HG03139 (cell line): Measurements from ENCODE around the gene RFX4.

Experiments used
- ATAC-seq: cut with Tn5 transposase; IDR thresholded peaks from one replicate; pipeline ENCODE4 v1.9.1; 2021; ENCODE audit not compliant: unreplicated experiment

RFX4 gene

DNA sequence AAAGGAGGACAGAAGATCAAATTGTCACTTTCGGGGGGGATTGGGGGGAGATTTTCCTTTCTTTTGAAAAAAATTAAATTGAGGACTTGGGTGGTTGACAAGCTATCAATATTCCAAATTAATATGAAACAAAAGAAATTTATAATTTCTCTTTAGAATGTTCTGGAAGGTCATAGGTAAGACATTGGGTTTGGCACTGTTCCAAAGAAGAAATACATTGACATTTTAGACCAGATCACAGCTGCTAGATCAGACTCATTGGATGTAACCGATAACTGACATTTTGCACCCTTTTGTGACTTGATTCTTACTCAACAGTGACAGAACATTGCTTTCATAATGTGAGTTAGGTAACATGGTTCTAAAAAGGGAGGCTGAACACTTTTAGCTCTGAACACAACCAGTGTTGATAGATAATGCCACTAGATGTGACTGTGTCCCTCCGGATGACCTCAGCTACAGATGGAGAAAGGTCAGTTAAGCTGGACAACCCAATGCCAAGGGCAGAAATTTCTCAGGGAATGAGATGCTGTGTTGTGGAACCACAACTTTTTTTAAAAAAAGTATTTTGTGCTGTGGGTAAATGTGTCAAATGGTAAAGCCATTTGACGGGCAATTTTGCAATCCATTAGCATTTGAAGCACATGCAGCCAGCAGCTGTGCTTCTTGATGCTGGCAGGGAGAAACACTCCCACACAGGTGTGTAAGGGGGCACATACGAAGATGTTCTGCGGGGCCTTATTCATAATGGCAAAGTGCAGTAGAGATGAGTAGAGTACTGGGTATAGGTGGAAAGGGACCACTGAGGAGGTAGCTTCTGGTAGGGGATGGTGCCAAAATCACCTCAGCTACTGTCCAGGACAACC is 62.9 kb downstream of the RFX4 start:
- no peak for ATAC-seq

DNA sequence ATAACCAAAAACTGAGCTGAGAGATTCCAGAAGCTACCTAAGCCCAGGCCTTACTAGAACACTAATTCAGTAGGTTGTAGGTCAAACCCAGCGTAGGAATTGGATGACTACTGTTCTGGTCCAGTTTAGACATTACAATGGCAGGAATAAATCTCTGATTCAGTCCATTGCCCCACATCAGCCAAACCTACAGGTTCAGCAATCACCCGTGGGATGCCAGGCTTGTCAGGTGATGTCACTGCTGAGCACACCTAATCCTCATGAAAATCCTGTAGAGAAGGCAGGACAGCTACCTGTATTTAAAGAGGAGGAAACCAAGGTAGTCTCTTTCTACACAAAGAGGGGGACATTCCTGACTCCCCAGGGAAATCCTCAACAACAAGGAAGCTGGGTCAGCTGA is 63.7 kb downstream of the RFX4 start:
- ATAC-seq: no peak

DNA sequence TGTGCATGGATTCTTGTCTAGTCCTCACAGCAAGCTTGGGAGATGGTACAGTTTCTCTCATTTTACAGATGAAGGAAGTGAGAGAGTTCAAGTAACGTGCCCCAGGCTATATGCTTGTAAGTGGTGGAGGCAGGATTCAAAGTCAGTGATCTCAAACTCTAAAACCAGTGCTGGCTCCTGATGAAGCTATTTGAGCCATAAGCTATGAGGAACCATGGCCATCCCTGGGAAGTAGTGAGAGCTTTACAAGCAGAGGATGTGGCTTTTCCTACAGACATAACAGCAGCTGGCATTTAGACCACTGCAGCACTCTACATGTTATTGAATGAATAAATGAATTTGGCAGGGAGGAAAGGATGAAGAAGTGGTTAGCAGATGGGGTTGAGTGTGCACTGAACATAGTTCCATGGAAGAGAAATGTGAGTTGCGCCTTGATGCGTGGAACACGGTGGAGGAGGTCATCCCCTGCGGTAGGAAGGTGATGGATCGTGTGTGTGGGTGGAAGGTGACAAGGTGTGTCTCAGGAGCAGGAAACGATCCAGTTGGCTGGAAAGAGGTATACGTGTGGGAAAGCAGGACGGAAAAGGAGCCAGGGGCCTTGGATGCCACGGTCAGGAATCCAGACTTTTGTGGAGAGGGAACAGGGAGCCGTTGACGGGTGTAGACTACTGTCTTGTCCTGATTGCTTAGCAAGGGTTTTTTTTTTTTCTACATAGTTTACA is 65.2 kb downstream of the RFX4 start:
- ATAC-seq: no peak

DNA sequence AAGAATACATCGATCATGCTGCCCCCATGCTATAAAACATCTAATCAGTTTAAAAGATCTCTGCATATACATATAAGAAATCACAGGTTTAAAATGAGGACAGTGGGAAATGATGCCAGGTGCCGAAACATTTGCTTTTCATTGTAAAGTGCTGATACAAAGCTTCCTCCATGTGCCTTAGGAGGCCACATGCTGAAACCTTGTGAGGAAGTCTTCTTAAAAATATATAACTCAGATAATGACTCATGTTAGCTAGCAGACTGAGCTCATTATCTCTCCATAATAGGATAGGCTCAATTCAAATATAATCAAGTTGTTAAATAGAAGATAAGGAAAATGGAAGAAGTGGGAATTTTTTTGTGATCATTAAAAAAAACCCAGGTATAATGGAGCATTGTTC is 65.9 kb downstream of the RFX4 start:
- no peak for ATAC-seq

DNA sequence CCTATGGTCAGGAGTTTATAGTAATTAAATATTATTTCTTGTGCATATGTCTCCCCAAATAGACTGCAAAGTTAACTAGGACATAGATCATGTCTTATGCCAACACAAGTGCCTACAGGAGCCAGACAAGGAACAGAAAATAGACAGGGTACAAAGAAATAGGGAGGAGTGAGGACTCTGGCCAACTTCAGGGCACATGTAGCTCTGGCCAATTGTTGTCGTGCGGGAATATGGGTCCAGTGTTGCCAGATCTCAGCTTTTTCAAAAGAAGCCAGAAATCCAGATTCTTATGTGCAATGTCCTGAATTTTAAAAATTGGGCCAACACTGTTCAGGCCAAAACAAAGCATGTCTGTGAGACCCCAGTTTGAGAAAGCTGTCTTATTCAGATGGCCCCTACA is 68.7 kb downstream of the RFX4 start:
- no peak for ATAC-seq

DNA sequence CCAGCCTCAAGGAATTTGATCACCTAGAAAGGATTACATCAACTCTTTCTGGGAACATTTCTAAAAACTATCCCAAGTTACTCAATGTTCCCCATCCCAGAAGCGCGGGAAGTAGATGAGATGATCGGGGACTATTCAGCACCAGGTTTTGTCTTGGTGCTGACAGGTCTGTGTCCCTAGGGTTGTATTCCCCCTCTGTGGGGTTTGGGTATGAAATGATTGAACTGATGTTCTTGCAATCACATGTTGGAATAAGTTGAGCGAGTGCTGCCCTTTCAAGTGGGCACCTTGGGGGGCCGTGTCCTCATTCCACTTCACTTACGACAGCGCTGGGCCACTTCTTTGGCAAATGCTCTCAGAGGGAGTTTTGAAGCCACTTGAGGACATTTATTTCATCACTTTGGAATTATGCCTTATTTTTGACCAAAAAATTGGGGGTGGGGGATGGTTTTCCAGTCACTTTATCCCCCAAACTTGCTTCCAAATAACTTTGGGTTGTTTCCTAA is 69.8 kb downstream of the RFX4 start:
- no peak for ATAC-seq

DNA sequence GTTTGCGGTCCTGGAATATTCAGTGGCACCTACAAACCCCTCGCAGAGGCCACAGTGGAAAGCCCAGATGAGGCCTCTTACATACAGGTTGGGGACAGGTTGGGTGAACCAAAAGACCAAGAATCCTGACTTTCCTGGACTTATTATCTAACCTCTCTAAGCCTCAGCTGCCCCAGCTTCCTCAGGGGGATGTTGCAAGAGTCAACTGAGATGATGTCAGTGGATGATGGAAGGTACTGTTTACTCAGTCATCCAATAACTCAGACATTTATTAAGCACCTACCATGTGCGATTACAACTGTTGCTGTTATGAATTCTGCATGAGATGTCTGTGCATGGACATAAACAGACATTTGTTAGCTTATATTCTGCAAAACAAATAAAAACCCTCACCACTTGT is 72.8 kb downstream of the RFX4 start:
- no peak for ATAC-seq

DNA sequence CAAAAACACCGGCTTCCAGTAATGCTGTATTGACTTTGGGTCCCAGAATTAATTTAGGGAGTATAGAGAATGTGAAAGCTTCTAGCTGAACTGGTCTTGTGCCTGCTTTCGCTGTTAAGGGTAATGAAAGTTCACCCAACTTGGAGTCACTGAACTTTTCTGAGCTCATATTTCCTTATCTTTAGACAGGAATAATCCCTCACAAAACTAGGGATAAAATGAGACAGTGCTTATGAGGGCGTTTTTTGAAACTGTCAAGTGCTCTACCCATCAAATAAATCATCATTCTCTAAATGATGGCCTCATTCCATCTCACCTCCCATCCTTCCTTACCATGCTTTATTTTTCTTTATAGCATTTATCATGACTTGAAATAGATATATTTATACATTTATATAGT is 74.7 kb downstream of the RFX4 start:
- no peak for ATAC-seq

DNA sequence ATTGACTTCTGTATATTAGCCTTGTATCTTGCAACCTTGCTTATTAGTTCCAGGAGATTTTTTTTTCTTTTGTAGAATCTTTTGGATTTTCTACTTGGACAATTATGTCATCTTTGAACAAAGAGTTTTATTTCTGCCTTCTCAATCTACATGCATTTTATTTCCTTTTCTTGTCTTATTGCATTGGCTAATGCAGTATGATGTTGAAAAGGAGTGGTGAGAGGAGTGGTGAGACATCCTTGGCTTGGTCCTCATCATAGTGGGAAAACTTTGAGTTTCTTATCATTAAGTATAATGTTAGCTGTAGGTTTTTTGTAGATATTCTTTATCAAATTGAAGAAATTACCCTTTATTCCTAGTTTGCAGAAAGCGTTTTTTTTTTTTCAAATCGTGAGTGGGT is 80.6 kb downstream of the RFX4 start:
- ATAC-seq: no peak

DNA sequence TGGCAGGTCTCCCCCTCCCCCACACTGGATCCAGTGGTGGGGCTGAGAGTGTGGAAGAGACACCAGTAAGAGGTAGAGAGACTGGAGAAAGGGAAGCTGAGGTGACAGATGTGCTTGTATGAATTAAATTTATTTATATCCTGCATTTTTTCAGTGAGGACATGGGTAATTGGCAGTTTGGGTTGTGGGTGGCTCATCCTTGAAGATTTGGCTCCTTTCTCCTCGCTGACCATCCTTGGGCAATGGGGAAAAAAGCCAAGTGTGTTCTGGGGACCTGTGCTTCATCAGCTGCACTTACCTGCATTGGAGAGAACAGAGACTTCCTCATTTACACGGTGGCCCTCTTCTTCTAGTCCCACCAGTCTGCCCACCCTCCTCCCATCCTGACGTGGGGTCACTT is 86.4 kb downstream of the RFX4 start:
- ATAC-seq: no peak

DNA sequence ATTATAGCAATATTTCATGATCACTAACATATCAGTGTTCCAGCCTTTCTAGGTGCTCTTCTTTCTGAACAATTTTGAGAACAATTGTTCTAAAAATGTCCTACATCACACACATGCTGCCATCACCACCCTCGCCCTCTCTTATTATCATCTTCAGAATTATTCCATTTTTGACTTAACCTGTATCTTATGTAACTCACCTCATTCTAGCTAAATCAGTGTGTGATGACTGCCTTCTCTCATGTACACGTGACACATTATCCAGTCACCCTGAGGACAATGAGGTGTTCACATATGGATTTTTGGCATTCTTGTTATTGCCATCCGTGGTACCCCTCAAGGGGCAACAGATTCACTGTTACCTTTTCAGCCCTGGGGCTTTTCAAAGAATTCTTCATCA is 87.3 kb downstream of the RFX4 start:
- no peak for ATAC-seq

DNA sequence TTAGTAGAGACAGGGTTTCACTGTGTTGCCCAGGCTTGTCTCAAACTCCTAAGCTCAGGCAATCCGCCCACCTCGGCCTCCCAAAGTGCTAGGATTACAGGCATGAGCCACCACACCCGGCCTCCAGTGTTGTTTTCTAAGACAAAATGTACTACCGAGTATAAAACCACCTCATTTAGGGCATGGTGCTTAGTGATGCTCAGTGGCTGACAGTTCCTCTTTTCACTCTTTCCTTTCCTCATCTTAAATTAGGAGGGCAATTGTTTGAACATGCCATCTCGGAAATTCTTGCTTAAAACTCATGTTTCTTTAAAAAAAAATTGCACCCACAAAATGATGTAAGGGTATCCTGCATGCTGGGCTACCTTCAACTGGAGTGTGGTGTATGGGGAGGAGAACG is 89.0 kb downstream of the RFX4 start:
- no peak for ATAC-seq

DNA sequence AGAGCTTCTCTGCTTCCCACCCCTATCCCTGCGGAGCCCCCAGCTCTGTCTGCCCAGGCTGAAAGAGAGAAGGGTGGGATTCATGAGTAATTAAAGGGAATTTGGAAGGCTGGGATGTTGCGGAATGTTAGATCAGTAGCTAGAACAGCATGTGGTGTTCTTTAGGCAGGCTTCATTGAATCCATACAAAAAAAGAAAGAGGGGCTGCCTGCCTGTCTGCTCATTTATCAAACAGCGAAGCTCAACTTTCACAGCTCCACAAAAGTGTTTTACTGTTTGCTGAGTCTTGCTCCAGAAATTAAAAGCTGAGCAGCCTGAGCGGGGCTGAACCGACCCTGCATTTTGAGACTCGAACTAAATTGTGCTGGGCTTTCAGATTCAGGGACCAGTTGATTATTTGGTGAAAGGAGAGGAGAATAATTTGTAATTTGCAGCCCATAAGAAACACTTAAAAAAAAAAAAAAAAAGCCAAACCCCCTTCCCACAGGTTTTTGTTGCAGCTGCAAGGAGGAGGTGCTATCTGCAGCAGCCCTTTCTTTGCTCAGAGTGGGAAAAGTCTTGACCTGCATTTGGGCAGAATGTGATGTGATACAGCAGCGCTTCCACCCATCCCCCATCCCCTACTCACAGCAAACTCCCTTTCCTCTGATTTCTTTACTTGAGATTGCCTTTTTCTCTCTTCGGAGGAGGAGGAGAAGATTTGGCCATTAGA is 89.7 kb downstream of the RFX4 start:
- ATAC-seq: no peak

DNA sequence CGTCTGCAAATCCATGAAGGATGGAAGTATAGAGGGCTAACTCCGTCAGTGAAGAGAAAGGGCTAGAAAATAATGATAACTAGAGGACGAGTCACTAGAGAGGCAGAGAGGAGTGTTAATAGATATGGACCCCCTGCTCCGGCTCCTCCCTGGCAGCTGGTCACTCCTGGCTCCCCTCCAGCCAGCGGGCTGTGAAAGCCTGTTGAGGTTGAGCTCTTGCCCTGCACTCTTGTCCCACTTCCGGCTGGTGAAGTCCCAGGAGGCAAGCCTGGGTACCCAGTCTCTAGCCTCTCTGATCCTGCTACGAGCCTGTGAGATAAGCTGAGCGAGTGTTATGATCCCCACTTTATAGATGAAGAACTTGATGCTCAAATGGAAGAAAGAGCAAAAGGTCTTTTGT is 90.3 kb downstream of the RFX4 start:
- ATAC-seq: no peak

DNA sequence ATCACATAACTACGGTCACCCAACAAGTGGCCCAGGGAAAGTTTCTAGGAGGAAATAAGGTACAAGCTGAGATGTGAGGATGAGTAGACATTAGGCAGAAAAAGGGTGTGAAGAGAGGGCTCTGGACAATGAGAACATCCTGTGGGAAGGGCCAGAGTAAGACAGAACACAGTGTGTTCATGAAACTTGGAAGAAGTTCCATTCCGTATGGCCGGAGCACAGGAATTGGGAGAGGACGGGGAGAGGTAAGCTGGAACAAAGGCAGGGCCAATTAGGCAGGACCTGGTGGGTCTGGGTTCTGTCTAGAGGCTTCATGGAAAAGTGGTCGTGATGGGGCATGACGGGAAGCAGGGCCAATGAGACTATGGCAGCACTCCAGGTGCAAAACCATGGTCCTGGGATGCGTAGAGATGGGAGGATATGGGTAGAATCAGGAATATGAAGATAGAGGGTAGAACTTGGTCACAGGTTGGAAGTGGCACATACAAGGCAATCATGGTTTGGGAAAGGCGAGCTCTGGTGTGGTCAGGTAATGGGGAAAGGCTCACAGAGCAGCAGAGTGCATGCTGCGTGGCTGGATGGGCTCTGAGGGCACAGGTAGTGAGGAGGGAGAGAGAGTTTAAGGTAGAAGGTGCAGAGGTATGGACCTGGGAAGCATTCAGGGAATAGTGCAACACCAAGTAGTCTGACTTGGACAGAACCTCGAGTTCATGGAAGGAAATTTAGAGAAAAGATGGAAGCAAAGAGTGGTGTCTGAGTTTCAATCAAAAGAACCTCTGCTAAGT is 93.0 kb downstream of the RFX4 start:
- ATAC-seq: no peak

DNA sequence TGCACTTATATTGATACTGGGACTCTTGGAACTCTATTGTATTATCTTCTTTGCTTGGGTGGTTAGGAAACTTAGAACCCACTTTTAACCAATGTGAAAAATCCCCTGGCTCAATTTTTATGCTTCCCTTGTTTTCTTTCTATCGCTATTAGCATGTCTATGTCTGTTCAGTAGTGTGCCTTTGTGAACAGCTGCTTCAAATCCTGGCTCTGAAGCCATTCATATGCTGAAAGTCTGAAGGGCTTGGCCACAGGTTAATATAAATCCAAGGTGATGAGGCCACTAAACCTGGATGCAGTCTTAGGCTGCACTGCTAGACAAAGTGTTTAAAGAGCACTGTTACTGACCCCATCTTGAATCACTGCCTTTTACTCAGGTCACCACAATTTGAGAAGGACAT is 96.8 kb downstream of the RFX4 start:
- ATAC-seq: no peak

DNA sequence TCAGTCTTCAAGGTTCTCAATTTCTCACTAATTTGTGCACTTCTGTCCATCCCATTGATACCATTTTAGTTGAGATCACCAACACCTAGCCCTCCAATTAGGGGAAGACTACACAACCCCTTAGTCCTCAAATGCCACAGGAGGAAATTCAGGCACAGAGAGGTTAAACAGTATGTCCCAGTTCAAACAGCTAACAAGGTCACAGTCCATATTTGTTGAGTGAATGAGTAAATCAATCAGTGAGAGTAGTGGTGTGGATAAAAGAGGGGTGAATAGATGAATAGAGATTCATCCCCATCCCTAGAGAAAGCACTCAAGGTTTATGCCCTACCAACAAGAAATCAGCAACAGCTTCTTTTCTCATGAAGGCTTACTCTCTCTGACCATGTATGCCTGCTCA is 97.5 kb downstream of the RFX4 start:
- no peak for ATAC-seq

DNA sequence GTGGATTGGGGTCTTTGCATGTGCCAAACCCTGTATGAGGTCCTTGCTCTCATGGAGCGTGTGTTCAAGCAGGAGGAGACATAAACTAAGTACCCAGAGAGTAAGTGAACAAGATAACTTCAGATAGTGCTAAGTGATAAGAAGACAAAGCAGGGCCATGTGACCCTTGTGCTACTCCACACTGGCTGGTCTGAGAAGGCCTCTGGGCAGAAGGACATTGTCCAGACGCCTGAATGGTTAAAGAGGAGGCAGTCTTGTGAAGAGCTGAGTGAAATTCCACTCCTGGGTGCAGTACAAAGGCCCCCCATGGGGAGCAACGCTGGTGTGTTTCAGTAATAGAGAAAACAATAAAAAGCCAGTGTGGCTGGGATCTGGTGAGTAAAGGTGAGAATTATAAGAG is 98.4 kb downstream of the RFX4 start:
- ATAC-seq: no peak

DNA sequence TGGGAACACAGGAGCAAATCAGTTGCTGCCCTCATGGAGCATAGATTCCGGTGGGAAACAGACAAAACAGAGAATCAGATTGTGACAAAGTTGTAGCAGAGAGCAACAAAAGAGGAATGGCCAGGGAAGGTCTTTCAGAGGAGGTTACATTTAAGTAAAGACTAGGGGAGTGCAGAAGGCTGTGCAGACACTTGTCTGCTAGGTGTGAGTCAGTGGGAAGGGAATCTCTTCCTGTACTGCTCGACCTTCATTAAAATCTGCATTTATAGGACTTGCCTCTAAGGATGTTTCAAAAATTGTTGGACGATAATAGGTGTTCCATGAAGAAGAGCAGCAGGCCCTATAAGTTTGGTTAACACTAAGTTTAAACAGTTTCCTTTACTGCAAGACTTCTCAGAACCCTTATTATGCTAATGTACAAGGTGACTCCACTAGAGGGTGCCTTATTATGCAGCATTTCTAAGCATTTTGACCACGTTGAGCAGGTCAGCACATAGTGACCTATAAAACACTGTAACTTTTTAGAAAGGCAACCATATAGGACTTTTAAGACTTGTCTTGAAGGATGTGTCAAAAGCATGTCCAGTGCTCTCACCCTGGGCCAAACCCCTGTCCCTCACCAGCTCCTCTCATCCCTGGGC is 99.9 kb downstream of the RFX4 start:
- ATAC-seq: no peak

DNA sequence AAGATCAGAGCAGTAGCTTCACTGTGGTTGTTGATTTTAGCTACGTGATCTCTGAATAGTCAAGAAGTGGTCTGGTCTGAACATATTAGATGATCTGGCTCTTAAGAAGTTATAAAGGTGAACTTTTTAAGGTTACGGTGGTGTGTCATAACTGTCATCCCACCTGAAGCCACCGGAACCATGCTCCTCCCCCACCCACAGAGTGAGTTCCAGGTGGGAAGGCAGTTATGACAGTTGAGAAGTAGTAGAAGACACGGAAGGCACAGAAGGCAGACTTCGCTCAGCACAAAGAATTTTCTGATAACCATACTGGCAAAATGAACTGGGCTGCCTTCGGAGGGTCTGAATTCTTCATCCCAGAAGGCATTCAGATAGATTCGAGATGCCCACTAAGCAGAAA is 101.7 kb downstream of the RFX4 start:
- ATAC-seq: no peak

DNA sequence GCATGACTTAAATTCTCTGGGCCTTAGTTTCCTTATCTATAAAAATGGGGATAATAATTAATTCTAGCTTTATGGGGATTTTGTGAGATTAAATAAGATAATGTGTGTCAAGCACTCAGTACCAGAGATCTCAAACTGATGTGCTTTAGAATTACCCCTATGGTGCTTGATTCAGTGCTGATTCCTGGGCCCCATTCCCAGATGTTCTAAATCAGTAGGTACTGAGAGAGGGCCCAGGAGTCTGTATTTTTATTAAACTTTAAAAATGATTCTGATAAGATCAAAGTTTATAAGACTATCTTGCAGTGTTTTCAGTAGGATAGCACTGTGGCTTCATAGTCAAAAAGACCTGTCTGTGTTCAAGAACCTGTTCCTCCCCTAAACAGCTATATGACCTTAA is 102.6 kb downstream of the RFX4 start:
- ATAC-seq: no peak
